ENCODE results near the gene TMEM18.

Gene TMEM18

GRCh38 chr2:618005-618404, 59.2 kb downstream of the TMEM18 start:
- TF ChIP-seq, protein P1, sequence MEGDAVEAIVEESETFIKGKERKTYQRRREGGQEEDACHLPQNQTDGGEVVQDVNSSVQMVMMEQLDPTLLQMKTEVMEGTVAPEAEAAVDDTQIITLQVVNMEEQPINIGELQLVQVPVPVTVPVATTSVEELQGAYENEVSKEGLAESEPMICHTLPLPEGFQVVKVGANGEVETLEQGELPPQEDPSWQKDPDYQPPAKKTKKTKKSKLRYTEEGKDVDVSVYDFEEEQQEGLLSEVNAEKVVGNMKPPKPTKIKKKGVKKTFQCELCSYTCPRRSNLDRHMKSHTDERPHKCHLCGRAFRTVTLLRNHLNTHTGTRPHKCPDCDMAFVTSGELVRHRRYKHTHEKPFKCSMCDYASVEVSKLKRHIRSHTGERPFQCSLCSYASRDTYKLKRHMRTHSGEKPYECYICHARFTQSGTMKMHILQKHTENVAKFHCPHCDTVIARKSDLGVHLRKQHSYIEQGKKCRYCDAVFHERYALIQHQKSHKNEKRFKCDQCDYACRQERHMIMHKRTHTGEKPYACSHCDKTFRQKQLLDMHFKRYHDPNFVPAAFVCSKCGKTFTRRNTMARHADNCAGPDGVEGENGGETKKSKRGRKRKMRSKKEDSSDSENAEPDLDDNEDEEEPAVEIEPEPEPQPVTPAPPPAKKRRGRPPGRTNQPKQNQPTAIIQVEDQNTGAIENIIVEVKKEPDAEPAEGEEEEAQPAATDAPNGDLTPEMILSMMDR (IDR thresholded peaks at IDR 0.05; ENCODE audit: low read depth, low read length): no peak
- DNase-seq (ENCODE audit: low read depth in 2 of 2): no peak
- H3K4me3 ChIP-seq (replicated peaks in 1 of 2; ENCODE audit: low read depth in 2 of 2, low read length in 2 of 2): no peak overlapping the region
